NCI-H345 treated with DMSO at 0.1 percent for 48 hours (cell line): ENCODE results near the gene CDKN2B.
A peak's percentile ranks its signal among the peaks of the same experiment; 100 is the strongest.
"Not testable (repeated sequence)": the region's sequence is repeated elsewhere in the genome, so short reads cannot be mapped to it uniquely, and the experiment has no call there.

Source experiments
- DNase-seq: peaks from one replicate; lab custom pipeline; 2025; ENCODE audit not compliant: unreplicated experiment; lab: John Stamatoyannopoulos, UW

CDKN2B gene

GRCh38 chr9:22008717-22009505 is at the start of gene CDKN2B:
Gene CDKN2B (minus strand): TSS chr9:22009305. CDS start chr9:22008953, 352 bp downstream.
- peak; percentile 84 for DNase-seq

- not testable (repeated sequence) for DNase-seq
These were observed 48.9 kb upstream of the CDKN2B start for GRCh38 chr9:22057972-22058371.

- DNase-seq: no peak
These were observed 47.3 kb upstream of the CDKN2B start for GRCh38 chr9:22056402-22056801.

GRCh38 chr9:22055090-22055489 is 46.0 kb upstream of the CDKN2B start:
- DNase-seq: no peak

GRCh38 chr9:22054529-22054928 is 45.4 kb upstream of the CDKN2B start:
- DNase-seq: no peak

- DNase-seq: no peak
These were observed 45.0 kb upstream of the CDKN2B start for GRCh38 chr9:22054076-22054475.

GRCh38 chr9:22053178-22053577 is 44.1 kb upstream of the CDKN2B start:
- DNase-seq: no peak

GRCh38 chr9:22052376-22052945 is 43.4 kb upstream of the CDKN2B start:
- no peak for DNase-seq

GRCh38 chr9:22050924-22051323 is 41.8 kb upstream of the CDKN2B start:
- DNase-seq: no peak

- DNase-seq: no peak
These were observed 40.3 kb upstream of the CDKN2B start for GRCh38 chr9:22049411-22049810.

GRCh38 chr9:22047596-22047995 is 38.5 kb upstream of the CDKN2B start:
- DNase-seq: no peak

GRCh38 chr9:22046243-22046885 is 37.3 kb upstream of the CDKN2B start:
- no peak for DNase-seq

GRCh38 chr9:22045423-22045822 is 36.3 kb upstream of the CDKN2B start:
- DNase-seq: no peak

GRCh38 chr9:22044583-22044982 is 35.5 kb upstream of the CDKN2B start:
- no peak for DNase-seq

- DNase-seq: no peak
These were observed 34.8 kb upstream of the CDKN2B start for GRCh38 chr9:22043928-22044327.

- no peak for DNase-seq
These were observed 32.7 kb upstream of the CDKN2B start for GRCh38 chr9:22041775-22042174.

- DNase-seq: no peak
These were observed 32.2 kb upstream of the CDKN2B start for GRCh38 chr9:22041344-22041743.

GRCh38 chr9:22040760-22041159 is 31.7 kb upstream of the CDKN2B start:
- no peak for DNase-seq

GRCh38 chr9:22039258-22039657 is 30.2 kb upstream of the CDKN2B start:
- no peak for DNase-seq

GRCh38 chr9:22037954-22038690 is 29.0 kb upstream of the CDKN2B start:
- DNase-seq: no peak

- DNase-seq: no peak
These were observed 27.9 kb upstream of the CDKN2B start for GRCh38 chr9:22036866-22037626.
